NCI-H1930 (cell line): Measurements from ENCODE around the gene CCDC85C.

Source experiments
- DNase-seq, 2 experiments: peaks; one replicate each; lab custom pipeline; 2025; lab: John Stamatoyannopoulos, UW

CCDC85C gene

DNA sequence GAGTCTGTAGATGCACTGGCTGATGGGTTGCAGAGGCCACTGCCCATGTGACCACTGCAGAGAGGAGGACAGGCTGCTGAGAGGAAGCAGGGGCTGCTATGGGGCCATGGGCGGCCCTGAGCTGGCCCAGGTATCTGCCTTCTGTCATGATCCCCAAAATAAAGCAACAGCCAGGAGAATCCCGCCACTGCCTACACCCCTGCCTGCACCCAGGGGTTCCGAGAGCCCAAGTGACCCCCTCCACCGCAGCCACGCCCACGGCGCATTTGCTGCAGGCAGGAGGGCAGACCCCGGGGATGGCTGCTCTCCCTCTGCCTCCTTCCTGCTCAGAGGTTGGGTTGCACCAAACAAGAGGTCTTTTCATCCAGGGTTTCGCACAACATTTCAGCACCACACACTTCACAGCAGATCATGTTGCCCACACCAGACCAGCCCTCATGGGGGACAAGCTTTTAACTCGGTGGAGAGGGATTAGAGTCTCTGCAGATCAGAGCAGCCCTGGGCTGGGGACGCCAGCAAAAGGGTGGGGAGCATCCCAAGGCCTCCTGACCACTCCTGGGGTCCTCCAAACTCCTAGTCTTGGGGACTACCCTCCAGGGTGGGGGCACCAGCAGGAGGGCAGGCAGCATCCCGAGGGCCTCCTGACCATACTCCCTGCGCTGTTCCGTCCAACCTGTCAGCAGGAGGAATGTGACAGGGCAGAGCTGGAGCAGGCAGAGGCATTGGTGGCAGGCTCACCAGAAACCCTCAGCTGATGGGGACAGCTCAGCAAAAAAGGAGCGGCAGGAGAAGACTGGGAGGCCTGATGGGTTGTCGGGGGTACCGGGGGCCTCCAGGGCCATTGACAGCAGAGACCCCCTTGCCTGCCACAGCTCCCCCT, 14.1 kb downstream of the CCDC85C start:
- no peak for DNase-seq

DNA sequence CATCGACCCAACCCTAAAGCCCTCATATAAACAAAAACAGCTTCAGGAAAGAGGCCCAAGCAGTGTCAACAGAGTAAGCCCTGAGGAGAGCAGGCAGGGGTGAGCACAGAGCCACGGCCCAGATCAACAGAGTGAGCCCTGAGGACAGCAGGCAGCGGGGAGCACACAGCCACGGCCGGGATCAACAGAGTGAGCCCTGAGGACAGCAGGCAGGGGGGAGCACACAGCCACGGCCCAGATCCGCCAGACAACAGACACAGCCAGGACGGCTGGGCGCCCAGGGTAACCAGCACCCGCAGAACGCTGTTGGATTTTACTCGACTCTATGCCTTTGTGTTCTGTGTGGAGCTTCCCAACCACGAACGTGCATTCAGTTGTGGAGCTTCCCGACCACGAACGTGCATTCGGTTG, 15.0 kb downstream of the CCDC85C start:
- DNase-seq: no peak

DNA sequence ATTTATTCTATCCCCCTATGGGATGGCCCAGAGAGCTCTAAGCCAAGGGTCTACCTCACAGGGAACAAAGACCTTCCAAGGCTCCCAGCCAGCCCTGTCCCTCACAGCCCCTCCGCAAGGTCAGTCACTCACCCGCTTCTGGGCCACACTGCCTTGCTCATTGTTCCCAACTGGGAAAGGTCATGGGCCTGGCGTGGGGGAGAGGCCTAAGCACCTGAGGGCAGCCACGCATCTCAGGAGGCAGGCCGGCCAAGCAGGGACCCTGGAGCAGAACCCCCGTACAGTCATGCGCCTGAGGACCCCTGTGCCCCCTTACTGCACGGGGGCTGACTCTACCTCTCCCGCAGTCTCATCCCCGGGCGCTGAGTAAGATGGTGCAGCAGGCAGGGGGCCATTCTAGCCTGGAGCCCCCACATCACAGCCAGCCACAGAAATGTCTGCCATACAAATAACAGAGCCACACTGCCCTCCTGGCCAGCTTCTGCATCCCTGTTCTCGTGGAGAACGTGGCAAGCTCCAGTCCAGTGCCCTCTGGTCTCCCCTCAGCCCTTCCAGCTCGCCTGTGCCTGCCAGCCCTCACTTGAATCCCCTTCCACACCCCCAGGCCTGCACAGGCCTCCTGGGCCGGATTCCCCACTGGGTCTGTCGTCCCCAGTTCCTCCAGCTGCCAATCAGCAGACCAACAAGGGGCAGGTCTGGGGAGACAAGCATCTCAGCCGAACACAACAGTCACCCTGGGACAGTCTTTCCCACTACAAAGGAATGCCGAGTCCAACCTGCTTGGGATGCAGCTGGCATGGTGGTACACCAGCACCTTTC, 16.3 kb downstream of the CCDC85C start:
- DNase-seq: no peak

DNA sequence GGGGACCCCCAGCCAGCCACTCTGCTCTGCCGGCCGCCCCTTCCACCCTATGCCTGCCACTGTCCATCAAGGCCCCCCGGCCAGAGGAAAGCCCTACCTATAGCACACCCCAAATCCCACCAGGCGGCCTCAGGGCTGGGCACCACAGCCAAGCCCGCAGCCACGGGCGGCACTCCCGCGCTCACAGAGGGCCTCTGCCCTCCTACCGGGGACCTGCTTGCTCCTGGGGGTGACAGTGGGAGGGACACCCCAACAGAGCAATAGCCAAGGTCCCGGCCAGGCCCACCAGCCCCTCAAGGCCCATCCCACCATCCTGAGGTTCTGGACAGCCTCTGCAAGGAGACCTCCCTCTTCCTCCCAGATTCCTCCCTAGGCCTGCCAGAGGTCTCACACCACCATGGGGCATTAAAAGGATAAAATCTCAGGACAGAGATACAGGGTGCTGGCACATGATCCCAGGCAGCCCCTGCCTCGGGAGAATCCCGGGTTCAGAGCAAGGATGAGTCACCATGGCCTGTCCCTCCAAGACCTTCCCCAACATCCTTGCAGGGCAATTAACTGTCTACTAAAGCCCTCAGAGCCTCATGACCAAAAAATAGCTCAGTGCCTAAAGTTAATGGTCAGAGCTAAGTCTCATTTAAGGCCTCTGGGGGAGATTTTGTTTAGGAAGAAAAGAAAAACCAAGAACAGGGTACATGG, 17.1 kb downstream of the CCDC85C start:
- no peak for DNase-seq

DNA sequence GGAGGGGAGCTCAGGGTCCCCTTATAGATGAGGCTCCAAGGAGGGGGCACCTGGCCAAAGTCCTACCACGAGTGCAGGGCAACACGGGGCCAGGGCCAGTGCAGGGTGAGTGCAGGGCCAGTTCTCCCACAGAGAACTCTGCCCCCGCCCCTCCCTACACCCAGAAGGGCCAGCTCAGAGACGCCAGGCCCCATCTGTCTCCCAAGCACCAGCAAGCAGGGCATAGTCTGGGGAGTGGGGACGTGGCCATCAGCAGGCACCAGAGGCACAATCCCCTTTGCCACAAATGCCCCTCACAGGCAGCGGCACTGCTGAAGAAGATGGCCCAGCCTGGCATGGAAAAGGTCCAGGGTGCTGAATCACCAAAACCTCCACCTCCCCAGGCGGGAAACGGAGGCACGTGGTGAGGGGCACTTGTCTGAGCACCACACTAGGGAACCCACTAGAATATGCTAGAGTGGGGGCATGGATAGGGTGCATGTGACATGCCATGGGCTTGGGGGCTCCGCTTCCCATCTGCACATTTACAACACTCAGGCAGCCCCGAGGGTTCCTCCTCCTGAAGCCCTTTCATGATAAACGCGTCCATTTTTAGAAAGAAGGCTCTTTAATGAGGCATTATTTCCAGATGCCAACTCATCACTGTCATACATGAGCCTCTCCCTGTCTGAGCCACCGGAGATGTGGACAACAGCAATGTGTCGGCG, 17.8 kb downstream of the CCDC85C start:
- no peak for DNase-seq

DNA sequence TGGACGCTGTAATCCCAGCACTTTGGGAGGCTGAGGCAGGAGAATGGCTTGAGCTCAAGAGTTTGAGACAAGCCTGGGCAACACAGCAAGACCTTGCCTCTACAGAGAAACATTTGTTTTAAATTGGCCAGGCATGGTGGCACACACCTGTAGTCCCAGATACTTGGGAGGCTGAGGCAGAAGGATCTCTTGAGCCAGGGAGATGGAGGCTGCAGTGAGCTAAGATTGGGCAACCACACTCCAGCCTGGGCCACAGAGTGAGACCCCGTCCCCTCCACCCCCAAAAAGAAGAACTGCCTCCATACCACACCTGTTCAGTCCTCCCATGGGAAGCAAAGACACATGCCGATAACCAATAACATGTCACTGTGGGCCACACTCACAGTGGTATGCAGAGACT, 19.2 kb downstream of the CCDC85C start:
- DNase-seq: no peak

DNA sequence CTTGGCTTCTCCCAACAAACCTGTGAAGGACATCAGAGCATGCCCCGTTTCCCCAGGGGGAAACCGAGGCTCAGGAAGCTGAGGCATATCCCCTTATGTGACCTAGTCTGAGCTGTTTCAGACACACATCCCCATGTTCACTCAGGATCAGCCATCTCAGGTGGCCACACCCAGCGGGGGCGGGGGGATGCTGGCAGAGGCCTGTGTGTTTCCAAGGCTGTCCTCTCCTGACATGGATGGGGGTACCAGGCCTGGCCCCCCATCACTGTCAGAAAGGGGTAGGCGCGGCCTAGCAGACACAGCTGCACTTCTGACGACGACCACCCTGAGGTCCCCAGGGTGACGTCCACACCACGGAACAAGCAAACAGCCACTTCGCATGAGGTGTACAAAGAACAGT, 22.1 kb downstream of the CCDC85C start:
- DNase-seq: no peak

DNA sequence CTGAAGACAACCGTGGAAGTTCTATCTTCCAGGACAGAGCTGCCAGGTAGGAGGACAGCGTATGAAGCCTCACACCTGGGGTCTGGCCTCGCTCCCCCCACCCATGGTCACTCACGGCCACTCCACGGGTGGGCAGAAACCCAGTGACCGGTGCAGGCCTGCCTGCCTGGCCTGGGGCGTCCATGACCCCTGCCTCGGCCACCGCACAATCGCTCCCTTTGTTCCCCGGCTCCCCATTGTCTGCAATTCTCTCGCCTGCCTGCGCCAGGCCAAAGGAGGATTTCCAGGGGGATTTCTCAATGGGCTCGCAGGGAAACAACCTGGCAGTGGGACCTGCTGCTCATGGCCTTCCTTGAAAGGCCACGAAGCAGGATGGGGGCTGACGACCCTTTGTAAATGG, 22.6 kb downstream of the CCDC85C start:
- no peak for DNase-seq

DNA sequence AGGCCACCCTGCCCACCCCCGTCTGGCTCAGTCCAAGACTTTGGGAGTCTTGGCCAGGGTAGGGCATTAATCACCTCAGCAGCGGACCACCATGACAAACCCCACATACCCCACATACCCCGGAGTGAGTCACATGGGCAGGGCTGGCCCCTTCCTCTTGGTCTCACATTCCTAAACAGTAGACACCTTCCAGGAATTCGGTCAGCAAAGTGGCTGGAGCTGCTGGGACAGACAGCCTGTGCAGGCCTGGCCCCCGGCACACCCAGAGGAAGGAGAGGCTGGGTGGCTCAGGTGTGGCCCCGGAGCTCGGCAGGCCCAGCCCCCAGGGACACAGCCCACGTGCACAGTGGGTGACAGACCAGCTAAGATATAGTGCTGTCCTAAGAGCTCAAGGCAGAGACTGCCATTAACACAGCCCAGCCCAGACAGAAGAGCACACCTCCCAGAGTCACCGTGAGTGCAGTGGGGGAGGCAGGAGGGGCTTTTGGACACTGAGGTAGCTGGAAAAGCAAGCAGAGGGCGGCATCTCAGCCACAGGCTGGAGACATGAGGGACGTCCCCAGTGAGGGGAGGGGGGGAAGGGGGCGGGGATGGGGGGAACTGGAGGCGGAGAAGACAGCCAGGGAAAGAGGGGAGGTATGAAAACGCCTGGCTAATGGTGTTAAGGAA, 24.0 kb downstream of the CCDC85C start:
- DNase-seq: no peak

DNA sequence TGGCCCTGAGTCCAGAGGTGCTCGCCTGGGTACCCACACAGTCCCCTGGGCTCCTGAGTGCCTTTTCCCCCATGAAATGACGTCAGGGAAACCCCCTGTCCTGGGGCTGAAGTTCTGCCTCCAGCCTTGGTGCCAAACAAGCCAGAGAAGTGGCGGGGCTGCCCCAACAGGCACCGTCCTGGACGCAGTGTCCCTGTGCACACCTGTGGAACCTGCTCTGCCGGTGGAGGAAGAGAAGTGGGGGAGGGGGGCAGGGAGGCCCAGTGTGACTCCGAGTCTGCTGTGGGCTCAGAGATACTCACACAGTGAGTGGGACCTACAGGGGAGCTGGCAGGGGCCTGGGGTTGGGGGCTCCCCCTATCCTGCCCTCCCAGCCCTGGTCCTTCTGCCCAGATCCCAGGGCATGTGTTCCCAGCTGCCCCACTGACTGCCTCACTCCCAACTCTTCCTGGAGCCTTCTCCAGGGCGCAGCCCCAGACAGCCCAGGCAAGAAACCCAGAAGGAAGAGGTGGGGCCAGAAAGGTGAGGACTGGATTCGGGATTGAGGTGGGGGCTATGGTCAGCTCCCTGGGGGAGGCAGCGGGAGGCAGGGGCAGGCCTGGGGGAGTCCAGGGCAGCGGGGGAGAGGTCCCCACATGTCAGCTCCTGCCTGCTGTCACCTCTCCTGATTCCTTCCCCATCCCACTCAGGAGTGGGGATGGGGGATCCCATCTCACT, 24.7 kb downstream of the CCDC85C start:
- no peak for DNase-seq

DNA sequence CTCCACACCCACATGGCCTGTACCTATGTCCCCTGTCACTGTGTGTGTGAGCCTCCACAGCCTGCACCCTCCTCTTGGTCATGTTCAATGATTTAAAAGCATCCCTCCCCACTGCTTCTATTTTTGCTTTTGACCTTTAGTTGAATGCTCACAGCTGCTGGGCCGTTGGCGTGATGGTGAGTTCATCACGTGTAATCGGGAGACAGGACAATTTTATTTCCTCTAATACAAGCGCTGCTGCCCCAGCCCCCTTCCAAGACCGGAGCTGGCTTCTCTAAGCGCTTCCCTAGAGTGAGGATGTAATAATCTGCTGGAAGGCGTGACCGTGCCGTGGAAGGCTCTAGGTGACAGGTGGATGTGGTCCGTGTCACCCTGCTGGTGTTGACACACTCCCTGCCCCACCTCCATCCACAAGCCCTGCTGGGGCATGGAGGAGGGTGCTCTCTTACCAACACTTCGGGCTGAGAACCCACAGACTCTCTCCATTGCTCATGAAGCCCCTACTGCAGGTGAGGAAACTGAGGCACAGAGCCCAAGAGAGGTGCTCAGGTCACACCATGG, 25.4 kb downstream of the CCDC85C start:
- no peak for DNase-seq

DNA sequence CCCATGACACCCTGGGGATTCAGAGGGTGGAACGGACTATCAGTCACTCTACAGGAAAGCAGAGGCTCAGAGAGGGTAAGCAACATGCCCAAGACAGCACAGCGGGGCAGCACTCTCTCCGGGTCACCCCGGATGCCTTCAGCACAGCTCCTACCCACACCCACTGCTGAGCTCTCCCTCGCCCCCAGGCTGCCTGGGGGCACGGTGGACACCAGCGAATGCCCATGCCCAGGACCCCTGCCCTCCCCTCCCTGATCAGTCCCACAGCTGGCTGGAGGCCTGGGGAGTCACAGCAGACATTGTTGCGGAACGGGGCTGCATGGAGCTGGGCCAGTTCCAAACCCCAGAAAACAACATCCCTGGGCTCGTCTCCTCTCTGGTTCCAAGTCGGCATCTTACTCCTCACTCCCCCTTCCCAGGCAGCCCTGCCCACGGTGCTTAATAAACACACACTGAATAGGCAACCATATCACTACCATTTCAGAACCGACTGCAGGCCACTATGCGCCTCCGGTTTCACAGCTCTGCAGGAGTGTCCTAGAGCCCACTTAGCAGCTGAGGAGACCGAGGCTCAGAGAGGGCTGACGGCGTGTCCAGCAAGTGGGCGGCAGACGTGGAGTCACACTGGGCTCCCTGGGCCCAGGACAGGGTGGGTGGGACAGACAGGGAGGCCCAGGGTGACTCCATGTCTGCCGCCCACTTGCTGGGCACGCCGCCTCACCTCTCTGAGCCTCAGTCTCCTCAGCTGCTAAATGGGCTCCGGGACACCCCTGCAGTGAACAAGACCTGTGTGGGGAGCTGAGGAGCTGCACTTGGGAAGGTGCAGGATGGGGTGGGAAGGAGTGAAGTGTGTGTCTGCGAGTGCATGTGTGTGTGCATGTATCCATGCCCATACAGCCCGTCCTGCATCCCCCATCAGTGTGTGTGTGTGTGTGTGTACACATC, 27.0 kb downstream of the CCDC85C start:
- no peak for DNase-seq

DNA sequence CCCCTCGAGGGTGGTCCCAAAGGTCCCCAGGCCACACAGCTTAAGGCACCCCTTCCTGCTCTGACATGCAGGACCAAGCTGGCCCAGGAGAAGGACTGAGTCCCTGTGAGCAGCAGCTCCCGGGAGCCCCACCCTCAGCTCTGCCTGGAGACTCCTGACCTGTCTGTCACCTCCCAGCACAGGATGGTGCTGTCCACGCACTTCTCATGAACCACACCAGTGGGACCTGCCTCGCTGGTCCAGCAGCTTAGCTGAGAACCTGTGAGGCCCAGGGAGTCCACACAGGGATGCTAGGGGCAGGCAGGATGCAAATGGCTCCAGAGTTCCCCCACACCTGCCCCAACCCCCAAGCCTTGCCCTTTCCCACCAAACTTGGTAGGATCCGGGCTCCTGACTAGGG, 27.7 kb downstream of the CCDC85C start:
- no peak for DNase-seq

DNA sequence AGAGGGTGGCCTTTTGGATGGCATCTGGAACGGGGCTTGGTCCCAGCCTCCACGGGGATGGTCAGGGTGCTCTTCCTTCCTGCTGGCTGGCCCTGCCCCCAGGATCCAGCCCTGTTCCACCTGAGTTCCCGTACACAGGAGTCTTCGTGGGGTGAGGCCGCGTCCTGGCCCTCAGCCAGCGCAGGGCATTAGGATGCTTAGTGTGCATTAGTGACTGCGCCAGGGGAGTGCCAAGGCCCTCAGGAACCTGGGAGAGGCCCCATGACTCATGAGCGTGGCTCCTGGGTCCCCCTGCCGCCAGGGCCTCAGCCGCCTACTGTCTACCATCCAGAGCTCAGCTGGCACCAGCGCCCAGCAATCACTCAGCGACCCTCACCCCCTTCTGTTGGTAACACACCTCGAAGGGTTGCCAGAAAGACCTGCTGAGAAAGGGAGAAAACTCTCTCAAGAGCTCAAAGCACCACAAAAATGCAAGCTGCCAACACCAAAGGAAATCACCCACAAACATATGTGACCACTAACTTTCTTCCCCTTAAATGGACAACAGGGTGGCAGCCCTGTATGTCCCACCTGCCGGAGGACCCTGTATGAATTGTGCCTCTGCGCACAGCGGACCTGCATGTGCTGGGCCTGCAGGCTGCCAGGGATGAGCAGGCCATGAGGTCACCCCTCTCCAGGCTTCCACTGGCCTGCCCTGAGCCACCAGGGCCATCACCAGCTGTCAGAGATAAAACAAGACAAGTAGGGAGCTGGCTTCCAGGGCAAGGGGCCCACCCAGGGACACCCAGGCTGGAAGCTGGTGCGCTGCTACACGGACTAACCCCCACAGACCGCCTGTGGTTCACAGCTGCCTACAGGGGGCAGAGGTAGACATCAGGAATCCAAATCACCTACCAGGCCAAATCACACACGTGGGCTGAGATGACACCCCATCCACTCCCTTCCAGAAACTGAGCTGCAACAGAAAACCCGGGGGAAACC, 28.7 kb downstream of the CCDC85C start:
- no peak for DNase-seq

DNA sequence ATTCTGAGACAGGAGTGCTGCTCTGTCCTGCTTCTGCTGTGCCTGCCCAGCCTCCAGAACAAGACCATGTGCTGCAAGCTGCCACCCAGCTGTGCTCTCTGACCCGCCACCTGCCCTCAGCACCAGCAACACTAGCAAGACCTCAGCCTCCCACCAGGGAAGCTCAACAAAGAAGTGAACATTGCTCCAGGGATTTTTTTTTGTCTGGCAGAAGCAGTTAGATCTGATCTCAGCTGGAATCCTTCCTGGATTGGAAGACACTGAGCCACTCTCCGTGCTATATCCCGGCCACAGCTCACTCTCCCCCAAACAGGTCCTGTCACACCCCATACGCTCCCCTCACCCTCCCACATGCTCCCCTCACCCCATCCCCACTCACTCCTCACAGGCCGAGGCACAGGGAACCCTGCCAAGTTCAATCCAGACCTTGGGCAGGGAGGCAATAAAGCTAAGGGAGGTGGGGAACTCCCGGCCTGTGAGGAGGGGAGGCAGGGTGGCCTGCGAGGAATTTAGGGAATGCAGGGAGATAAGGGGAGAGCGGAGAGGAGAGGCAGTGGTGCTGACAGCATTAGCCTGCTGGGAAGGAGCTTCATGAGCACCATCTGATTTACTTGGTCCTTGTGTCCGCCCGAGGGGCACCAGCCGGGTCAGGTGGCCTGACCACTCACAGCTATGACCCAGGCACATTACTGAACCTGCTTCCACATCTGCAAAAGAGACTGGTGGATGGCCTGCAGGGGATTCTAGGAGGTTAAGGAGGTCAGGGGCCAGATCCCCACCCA, 29.7 kb downstream of the CCDC85C start:
- DNase-seq: no peak

DNA sequence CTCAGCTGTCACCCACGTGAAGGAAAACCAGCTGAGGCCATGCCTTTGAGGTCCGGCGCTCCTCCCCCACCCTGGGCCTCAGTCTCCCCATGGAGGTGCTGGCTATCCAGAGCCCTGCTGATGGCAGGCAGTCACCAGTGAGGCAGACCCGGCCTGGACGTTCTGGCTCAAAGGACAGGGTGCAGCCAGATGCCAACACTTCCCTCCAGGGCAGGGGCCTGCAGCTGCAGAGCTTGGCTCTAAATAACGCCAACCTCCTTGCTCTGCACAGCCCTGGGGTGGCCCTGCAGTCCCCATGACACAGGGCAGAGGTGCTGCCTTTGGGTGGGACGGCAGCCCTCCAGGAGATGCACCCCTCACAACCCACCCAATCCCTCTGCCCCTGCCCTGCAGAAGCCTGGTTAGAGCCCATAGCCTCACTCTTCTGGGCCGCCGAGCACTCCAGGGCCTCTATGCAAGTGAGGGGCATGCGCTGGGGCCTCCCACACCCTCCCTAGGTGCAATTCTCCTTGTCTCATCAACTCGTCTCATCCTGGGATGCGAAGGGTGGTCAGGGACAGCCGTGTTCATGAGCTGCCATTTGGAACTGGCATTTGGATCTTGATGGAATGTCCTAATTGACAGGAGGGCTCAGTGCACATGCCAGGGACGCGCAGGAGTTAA, 30.4 kb downstream of the CCDC85C start:
- DNase-seq: no peak

DNA sequence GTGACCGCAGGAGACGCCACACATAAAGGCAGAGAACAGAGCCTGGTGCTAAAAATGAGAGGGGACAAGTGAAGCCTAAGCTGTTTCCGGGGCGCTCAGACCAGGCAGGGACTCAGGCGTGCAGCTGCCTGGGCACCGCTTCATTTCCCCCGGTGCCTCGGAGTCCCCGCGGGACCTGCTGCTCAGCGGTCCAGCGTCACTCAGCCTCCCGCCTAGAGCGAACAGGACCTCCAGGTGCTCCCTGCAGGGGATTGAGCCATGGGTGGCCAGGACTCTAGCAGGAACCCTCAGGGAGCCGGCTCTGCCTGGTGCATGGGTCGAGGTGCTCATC, 31.0 kb downstream of the CCDC85C start:
- DNase-seq: no peak
